ENCODE measurements around the gene TNFRSF25.

- TF ChIP-seq, protein P1, sequence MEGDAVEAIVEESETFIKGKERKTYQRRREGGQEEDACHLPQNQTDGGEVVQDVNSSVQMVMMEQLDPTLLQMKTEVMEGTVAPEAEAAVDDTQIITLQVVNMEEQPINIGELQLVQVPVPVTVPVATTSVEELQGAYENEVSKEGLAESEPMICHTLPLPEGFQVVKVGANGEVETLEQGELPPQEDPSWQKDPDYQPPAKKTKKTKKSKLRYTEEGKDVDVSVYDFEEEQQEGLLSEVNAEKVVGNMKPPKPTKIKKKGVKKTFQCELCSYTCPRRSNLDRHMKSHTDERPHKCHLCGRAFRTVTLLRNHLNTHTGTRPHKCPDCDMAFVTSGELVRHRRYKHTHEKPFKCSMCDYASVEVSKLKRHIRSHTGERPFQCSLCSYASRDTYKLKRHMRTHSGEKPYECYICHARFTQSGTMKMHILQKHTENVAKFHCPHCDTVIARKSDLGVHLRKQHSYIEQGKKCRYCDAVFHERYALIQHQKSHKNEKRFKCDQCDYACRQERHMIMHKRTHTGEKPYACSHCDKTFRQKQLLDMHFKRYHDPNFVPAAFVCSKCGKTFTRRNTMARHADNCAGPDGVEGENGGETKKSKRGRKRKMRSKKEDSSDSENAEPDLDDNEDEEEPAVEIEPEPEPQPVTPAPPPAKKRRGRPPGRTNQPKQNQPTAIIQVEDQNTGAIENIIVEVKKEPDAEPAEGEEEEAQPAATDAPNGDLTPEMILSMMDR (IDR thresholded peaks at IDR 0.05), result no peak
- no peak for TF ChIP-seq ESRRA (IDR thresholded peaks at IDR 0.05; ENCODE audit: borderline replicate concordance, low read length)
- TF ChIP-seq JUN (IDR thresholded peaks at IDR 0.05), result no peak
Observed at GRCh38 chr1:6497867-6498575, 32.0 kb upstream of the TNFRSF25 start.
